Ovary (tissue), 9 donors: ENCODE data around the gene ORMDL1. TPM values are rescaled to one million over a fixed set of nuclear protein-coding genes. Genes with fewer than 3 reads are reported as not detected.

Source experiments
- DNase-seq, 5 donors: peaks; one replicate each; pipeline ENCODE4 v3.0.0-alpha.2; 2019 to 2020
- H3K27ac ChIP-seq, 2 donors: fragments of 200-600 bp; one replicate each; pipeline versions ENCODE4 v1.5.1 to v1.8.0; 2019 to 2022
- H3K27me3 ChIP-seq: fragments of 200-600 bp; one replicate; pipeline ENCODE4 v1.8.0; 2022
- H3K36me3 ChIP-seq: fragments of 200-600 bp; sonication (generic); one replicate; pipeline ENCODE4 v1.5.1; 2019
- H3K4me1 ChIP-seq: one replicate; pipeline ENCODE4 v1.8.1; 2013; ENCODE audit warnings: mild to moderate bottlenecking, moderate library complexity; ENCODE audit not compliant: insufficient read depth
- H3K4me3 ChIP-seq: fragments of 200-600 bp; sonication (generic); one replicate; pipeline ENCODE4 v1.5.1; 2017
- H3K9me3 ChIP-seq, 2 donors: fragments of 200-600 bp in 1 of 2; sonication (generic) in 1 of 2; one replicate each; pipeline versions ENCODE4 v1.5.1 to v1.8.1; 2013 to 2019; ENCODE audit warnings: mild to moderate bottlenecking in 1 of 2, moderate library complexity in 1 of 2
- CTCF ChIP-seq, 3 donors: fragments of 450-650 bp in 2 of 3; fragments of 200-600 bp in 1 of 3; IDR thresholded peaks; one replicate each; pipeline versions ENCODE4 v1.5.1 to v1.8.0; 2016 to 2022; ENCODE audit warnings: antibody characterized with exemption in 3 of 3, mild to moderate bottlenecking in 1 of 3
- EP300 ChIP-seq: sonication (generic); formaldehyde crosslinking; IDR thresholded peaks from one replicate; pipeline ENCODE4 v1.6.1; 2017; ENCODE audit warnings: antibody characterized with exemption
- POLR2A ChIP-seq: fragments of 450-650 bp; IDR thresholded peaks from one replicate; pipeline ENCODE4 v1.6.1; 2017; ENCODE audit warnings: antibody characterized with exemption, mild to moderate bottlenecking, moderate library complexity
- WGBS, 3 donors: extraction: QIAGEN DNeasy Blood & Tissue Kit in 1 of 3; methylation state at CpG; one replicate each; pipeline versions ENCODE4 v1.1.5 to v1.1.7; 2013 to 2017; 5-methylcytosine and 5-hydroxymethylcytosine counted together
- intact Hi-C, 4 donors: fragments of 100-400 bp; cut with DNase I; formaldehyde crosslinking; loops; one replicate each; pipeline versions ENCODE4 v1.11.0 to v1.15.1; 2022 to 2023
- polyA plus RNA-seq, 2 donors: library from polyadenylated mRNA; stranded (reverse); fragments of 200-250 nt in 1 of 2; fragments of 350-450 nt in 1 of 2; fragmentation: Illumina TruSeq in 1 of 2; extraction: RNeasy Lipid Tissue Mini Kit (QIAGEN cat#74804) in 1 of 2; gene quantifications; one replicate each; pipeline ENCODE4 v1.2.3, GENCODE V29; 2013 to 2014
- total RNA-seq, 7 donors: library from RNA; depleted of rRNA in 2 of 7; stranded (reverse); fragments of >200 nt in 2 of 7; fragmentation: NEBNext Ultra II Directional in 3 of 7; extraction: Animal tissue kit (Norgen Biotek cat#: 25700) in 3 of 7; gene quantifications; one replicate each; pipeline versions ENCODE4 v1.1.0 to v1.2.4, GENCODE V29; 2016 to 2023
- donor health status: DM: no; HTN: no; CAD: no; lungs with moderate emphysema.
- donor health status: DM: no; HTN: no; CAD: no.
- donor health status: Bipolar disorder and iron deficiency.
- donor health status: DM: yes; HTN: yes; CAD: no.
- donor health status: DM: no; HTN: no; CAD: no.
- donor health status: DM: yes; HTN: yes; CAD: no.

Gene ORMDL1
- total and polyA plus RNA-seq, 9 donors = 34.8 to 70.7 (median 48.7) TPM

DNA sequence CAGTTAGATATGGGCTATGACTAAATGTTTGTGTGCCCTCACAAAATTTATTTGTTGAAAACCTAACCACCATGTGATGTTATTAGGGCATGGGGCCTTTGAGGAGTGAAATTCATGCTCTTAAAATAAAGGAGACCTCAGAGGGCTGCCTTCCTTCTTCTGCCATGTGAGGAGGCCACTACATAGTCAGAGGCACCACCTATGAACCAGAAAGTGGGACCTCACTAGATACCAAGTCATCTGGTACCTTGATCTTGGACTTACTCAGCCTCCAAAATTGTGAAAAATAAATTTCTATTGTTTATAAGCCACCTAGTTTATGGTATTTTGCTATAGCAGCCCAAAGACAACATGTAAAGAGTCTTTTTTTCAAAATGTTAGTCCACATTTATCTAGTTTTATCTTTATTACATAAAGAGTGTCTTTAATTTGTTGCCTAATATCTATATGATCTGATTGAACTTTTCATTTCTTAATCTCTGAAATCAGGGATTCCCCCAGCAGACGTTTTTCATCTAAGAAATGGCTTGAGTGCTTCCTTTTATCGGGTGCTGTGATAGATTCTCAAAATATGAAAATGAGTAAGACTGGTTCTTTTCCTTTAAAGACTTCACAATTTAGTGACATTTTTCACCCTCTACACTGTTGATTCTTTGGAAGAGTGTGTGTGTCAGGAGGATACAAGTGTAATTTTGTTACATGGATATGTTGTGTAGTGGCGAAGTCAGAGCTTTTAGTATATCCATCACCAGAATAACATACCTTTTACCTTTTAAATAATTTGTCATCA, 34.3 kb upstream of the ORMDL1 start:
- no peak overlapping the region for H3K27ac ChIP-seq
- TF ChIP-seq CTCF (IDR thresholded peaks at IDR 0.05) (no peak), POLR2A (no peak), EP300 (no peak)
- H3K27me3 ChIP-seq = no peaks in the 10 kb centered on the region
- H3K36me3 ChIP-seq = no peaks in the 10 kb centered on the region
- WGBS, 3 donors = 89 to 93% (median 89%) methylated on average over 3 of the region's 3 CpGs
- intact Hi-C loops = no loop called here
- DNase-seq = no peak
- no peak overlapping the region for H3K4me3 ChIP-seq
- no peaks in the 10 kb centered on the region for H3K9me3 ChIP-seq
- no peaks in the 10 kb centered on the region for H3K4me1 ChIP-seq

- Histone ChIP-seq H3K4me1 (no peaks in the 10 kb centered on the region), H3K36me3 (no peaks in the 10 kb centered on the region), H3K27me3 (peaks cover 3% of the 10 kb centered on the region), H3K9me3 (no peaks in the 10 kb centered on the region), H3K4me3 (no peak overlapping the region), H3K27ac (no peak overlapping the region)
- no peak for DNase-seq
- TF ChIP-seq POLR2A (no peak), CTCF (IDR thresholded peaks at IDR 0.05) (no peak), EP300 (no peak)
- 79 to 94% (median 93%) methylated on average over 3 of the region's 3 CpGs for WGBS, 3 donors
- intact Hi-C loops = no loop called here
These were observed 19.3 kb upstream of the ORMDL1 start for GRCh38 chr2:189803431-189803830.

- intact Hi-C loops = no loop called here
- no peaks in the 10 kb centered on the region for H3K4me1 ChIP-seq
- no peak overlapping the region for H3K4me3 ChIP-seq
- TF ChIP-seq POLR2A (no peak), EP300 (no peak), CTCF (IDR thresholded peaks at IDR 0.05) (no peak)
- H3K27me3 ChIP-seq = peaks cover 3% of the 10 kb centered on the region
- H3K27ac ChIP-seq = no peak overlapping the region
- no peaks in the 10 kb centered on the region for H3K9me3 ChIP-seq
- WGBS, 3 donors = 86 to 97% (median 96%) methylated on average over 2 of the region's 2 CpGs
- no peaks in the 10 kb centered on the region for H3K36me3 ChIP-seq
- DNase-seq = no peak
These were observed 18.3 kb upstream of the ORMDL1 start for GRCh38 chr2:189802396-189802912.

- 67 to 73% (median 68%) methylated on average over 2 of the region's 2 CpGs for WGBS, 3 donors
- H3K9me3 ChIP-seq = no peaks in the 10 kb centered on the region
- no peak overlapping the region for H3K4me3 ChIP-seq
- TF ChIP-seq POLR2A (no peak), EP300 (no peak), CTCF (IDR thresholded peaks at IDR 0.05) (no peak)
- H3K36me3 ChIP-seq = no peaks in the 10 kb centered on the region
- intact Hi-C loops = no loop called here
- DNase-seq = no peak
- H3K27ac ChIP-seq = no peak overlapping the region
- H3K27me3 ChIP-seq = peaks cover 3% of the 10 kb centered on the region
- H3K4me1 ChIP-seq = no peaks in the 10 kb centered on the region
These were observed 15.4 kb upstream of the ORMDL1 start for GRCh38 chr2:189799531-189799930.
